K562 (cell line): ENCODE data around the gene RNPEP. TPM values are rescaled to one million over a fixed set of nuclear protein-coding genes. Genes with fewer than 3 reads are reported as not detected.

Experiments used
- ATAC-seq: fragments of 200-7000 bp; cut with Tn5 transposase; 3 replicates; pipeline ENCODE4 v1.9.1; 2020; ENCODE audit warnings: moderate library complexity
- BruUV-seq: library from RNA; stranded (reverse); fragments of 400-500 nt; replicated peaks from 2 replicates; lab custom pipeline; 2021; lab: Mats Ljungman, UMichigan
- CTCF ChIA-PET: fragments of 300-600 bp; formaldehyde crosslinking; extraction: SDS; loops from one replicate; lab custom pipeline; 2021; ENCODE audit warnings: low intra/inter-chr PET ratio; lab: Yijun Ruan, JAX
- POLR2A ChIA-PET: fragments of 300-600, 350-650 bp; sonication (Branson Sonifier 250); formaldehyde crosslinking; extraction: SDS; loops from one replicate; lab custom pipeline; 2021; ENCODE audit warnings: antibody characterized with exemption, inconsistent platforms; lab: Yijun Ruan, JAX
- DNase-seq, 4 experiments: peaks; one replicate each; pipeline versions ENCODE4 v3.0.0 to v3.0.0-alpha.2; 2011 to 2018; ENCODE audit warnings: low spot score in 3 of 4, mixed read lengths in 3 of 4; ENCODE audit errors: extremely low read depth in 1 of 4
- FAIRE-seq: peaks from 2 replicates; lab custom pipeline; 2011; peaks lifted over from hg19 to GRCh38; lab: Jason Lieb, UNC
- H2AFZ ChIP-seq: 2 replicates; pipeline ENCODE4 v1.6.0; 2011; ENCODE audit warnings: low read depth, low read length, control low read depth, inconsistent platforms
- H3K27ac ChIP-seq: fragments of 200-600 bp; 3 replicates; pipeline ENCODE4 v1.8.0; 2011; ENCODE audit warnings: low read depth, mild to moderate bottlenecking, control low read depth, inconsistent platforms, low read length, moderate library complexity, mixed read lengths; ENCODE audit errors: extremely low read depth
- H3K27me3 ChIP-seq, 2 experiments: fragments of 300-600 bp in 1 of 2; 2 replicates in 1 of 2; 3 replicates in 1 of 2; pipeline versions ENCODE4 v1.6.0 to v1.8.0; 2011; ENCODE audit warnings: inconsistent platforms in 2 of 2, low read length in 2 of 2, mild to moderate bottlenecking in 1 of 2, mixed read lengths in 1 of 2, moderate library complexity in 1 of 2; ENCODE audit not compliant: control insufficient read depth in 2 of 2, insufficient read depth in 2 of 2
- H3K36me3 ChIP-seq: fragments of 300-600 bp; 3 replicates; pipeline ENCODE4 v1.8.0; 2011; ENCODE audit warnings: mild to moderate bottlenecking, low read length, inconsistent platforms; ENCODE audit not compliant: control insufficient read depth, insufficient read depth
- H3K4me1 ChIP-seq, 2 experiments: fragments of 200-600 bp in 1 of 2; replicated peaks in 1 of 2; 2 replicates in 1 of 2; 3 replicates in 1 of 2; pipeline versions ENCODE4 v1.5.1 to v1.8.0; 2011; ENCODE audit warnings: inconsistent platforms in 2 of 2, low read length in 2 of 2, mild to moderate bottlenecking in 1 of 2, mixed read lengths in 1 of 2, moderate library complexity in 1 of 2; ENCODE audit not compliant: control insufficient read depth in 2 of 2, insufficient read depth in 2 of 2
- H3K4me2 ChIP-seq: 2 replicates; pipeline ENCODE4 v1.6.1; 2011; ENCODE audit warnings: low read length, control low read depth, inconsistent platforms, mixed read lengths; ENCODE audit not compliant: insufficient read depth
- H3K4me3 ChIP-seq: fragments of 200-600 bp; sonication (generic), shearing (Covaris generic); 2 replicates; pipeline ENCODE4 v1.5.1; 2016; ENCODE audit warnings: control low read depth, inconsistent platforms
- H3K79me2 ChIP-seq: fragments of 200-600 bp; 3 replicates; pipeline ENCODE4 v1.8.0; 2011; ENCODE audit warnings: low read length, inconsistent platforms; ENCODE audit not compliant: control insufficient read depth, insufficient read depth
- H3K9ac ChIP-seq, 2 experiments: 2 replicates each; pipeline versions ENCODE4 v1.6.0 to v1.6.1; 2011; ENCODE audit warnings: low read depth in 2 of 2, low read length in 2 of 2, control low read depth in 1 of 2, inconsistent platforms in 1 of 2, mild to moderate bottlenecking in 1 of 2, mixed read lengths in 1 of 2; ENCODE audit not compliant: insufficient read depth in 1 of 2
- H3K9me1 ChIP-seq: one replicate; pipeline ENCODE4 v1.6.0; 2011; ENCODE audit warnings: inconsistent platforms, mild to moderate bottlenecking, low read length, moderate library complexity; ENCODE audit not compliant: control insufficient read depth, insufficient read depth
- H3K9me3 ChIP-seq: replicated peaks from 2 replicates; pipeline ENCODE4 v1.5.1; 2011; ENCODE audit warnings: low read depth, low read length, inconsistent platforms; ENCODE audit not compliant: control insufficient read depth, insufficient read depth
- H4K20me1 ChIP-seq: replicated peaks from 2 replicates; pipeline ENCODE4 v1.6.1; 2011; ENCODE audit warnings: low read length, inconsistent platforms, mixed read lengths; ENCODE audit not compliant: control insufficient read depth, insufficient read depth
- ETV1 ChIP-seq: fragments of 450-650 bp; conservative IDR thresholded peaks from 2 replicates; pipeline ENCODE4 v1.6.1; 2016; ENCODE audit warnings: missing genetic modification characterization, control low read depth, low read depth, missing compliant biosample characterization
- LEF1 ChIP-seq: fragments of 450-650 bp; IDR thresholded peaks from 2 replicates; pipeline ENCODE4 v1.6.1; 2016; ENCODE audit warnings: mild to moderate bottlenecking
- WGBS: fragments of 100-300 bp; shearing (Covaris generic); methylation state at CpG from one replicate; pipeline ENCODE4 v1.1.6; 2016; ENCODE audit warnings: low coverage, mixed read lengths; ENCODE audit not compliant: insufficient coverage; ENCODE audit errors: missing lambda C conversion rate; 5-methylcytosine and 5-hydroxymethylcytosine counted together
- in situ Hi-C: fragments of 300-500 bp; cut with MboI; formaldehyde crosslinking; loops from 4 replicates; pipeline ENCODE4 v1.15.0; 2018; ENCODE audit warnings: inconsistent platforms, mixed read lengths
- intact Hi-C: fragments of 100-400 bp; cut with micrococcal nuclease; formaldehyde crosslinking; loops from 2 replicates; pipeline ENCODE4 v1.14.2; 2022
- polyA plus RNA-seq, 8 experiments: library from polyadenylated mRNA; depleted of rRNA in 4 of 8; stranded (reverse) in 5 of 8; unstranded in 3 of 8; fragments of >200 nt; fragmentation: Nextera tagmentation in 2 of 8; fragmentation: Illumina TruSeq in 1 of 8; extraction: Ambion mirVana in 2 of 8; extraction: Trizol in 1 of 8; gene quantifications; 2 replicates each; pipeline versions ENCODE4 v1.2.1 to v1.2.3, GENCODE V29; 2011 to 2014; ENCODE audit warnings: inconsistent platforms in 1 of 8, missing spikeins in 1 of 8
- total RNA-seq, 7 experiments: library from RNA; depleted of rRNA in 6 of 7; stranded (reverse); fragments of >200 nt in 6 of 7; fragmentation: Illumina TruSeq in 2 of 7; extraction: Trizol in 2 of 7; gene quantifications; 2 replicates each; pipeline versions ENCODE4 v1.2.1 to v1.2.3, GENCODE V29; 2011 to 2021; ENCODE audit warnings: low replicate concordance in 1 of 7
- TF ChIP-seq, protein P1 (sequence below): fragments of 450-650 bp; IDR thresholded peaks from 2 replicates; pipeline ENCODE4 v1.6.1; 2016

RNPEP gene
- total and polyA plus RNA-seq, 9 of the 15 experiments (the other 6 are each of a cell fraction or from before 2014, with no cell fraction given): 27.5 to 131 (median 63.4) TPM

DNA sequence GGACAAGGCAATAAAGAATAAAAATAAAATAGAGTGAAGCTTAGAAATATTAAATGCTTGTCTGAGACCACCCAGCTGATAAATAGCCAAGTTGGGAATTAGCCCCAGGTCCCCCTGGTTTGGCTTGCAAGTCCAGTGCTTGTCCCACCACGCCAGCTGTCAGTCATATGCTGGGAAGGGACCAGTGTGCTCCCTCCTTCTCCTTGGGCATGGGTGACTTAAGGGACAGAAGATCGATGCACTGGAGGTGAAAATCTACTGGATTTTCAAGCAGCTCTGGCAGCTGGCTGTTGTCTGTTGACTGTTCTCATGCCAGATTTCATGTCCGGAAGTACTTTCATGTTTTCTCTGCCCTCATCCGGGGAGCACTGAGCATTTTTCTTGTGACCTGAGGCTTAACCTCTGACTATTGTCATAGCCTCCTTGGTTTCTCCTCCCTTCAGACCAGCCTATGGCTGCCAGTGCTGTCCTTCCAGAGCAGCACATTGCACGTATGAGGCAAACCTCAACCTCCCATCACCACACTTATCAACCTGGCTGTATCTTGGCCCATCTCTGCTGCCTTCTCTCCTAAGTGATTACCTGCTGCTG is 48.5 kb upstream of the RNPEP start:
- H3K9me1 ChIP-seq: no peaks in the 10 kb centered on the region
- no peak overlapping the region for H3K27ac ChIP-seq
- 14% methylated on average over 5 of the region's 5 CpGs for WGBS
- H3K4me1 ChIP-seq: peaks cover 0 to 18% of the 10 kb centered on the region in 2 experiments; a peak in 4 of 5 replicates
- ChIA-PET CTCF (no interaction called here), POLR2A (interaction anchor here (0.6 to 1.2 kb wide), 3 partner anchors 21 to 44 kb away, joined by 3 to 4 read pairs (median 3); partner anchors contain the start of gene TIMM17A)
- no peak for FAIRE-seq
- H3K9me3 ChIP-seq: no peaks in the 10 kb centered on the region
- H3K79me2 ChIP-seq: no peaks in the 10 kb centered on the region
- no peaks in the 10 kb centered on the region for H4K20me1 ChIP-seq
- TF ChIP-seq LEF1 (no peak), ETV1 (peak; percentile 52; the same call in 1 of the 2 replicates)
- TF ChIP-seq, protein P1, sequence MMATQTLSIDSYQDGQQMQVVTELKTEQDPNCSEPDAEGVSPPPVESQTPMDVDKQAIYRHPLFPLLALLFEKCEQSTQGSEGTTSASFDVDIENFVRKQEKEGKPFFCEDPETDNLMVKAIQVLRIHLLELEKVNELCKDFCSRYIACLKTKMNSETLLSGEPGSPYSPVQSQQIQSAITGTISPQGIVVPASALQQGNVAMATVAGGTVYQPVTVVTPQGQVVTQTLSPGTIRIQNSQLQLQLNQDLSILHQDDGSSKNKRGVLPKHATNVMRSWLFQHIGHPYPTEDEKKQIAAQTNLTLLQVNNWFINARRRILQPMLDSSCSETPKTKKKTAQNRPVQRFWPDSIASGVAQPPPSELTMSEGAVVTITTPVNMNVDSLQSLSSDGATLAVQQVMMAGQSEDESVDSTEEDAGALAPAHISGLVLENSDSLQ: peak; percentile 74
- ATAC-seq: peak; percentile 51
- H3K9ac ChIP-seq: peak overlapping the region in 1 of 2 experiments; percentile 18; a peak in 1 of 4 replicates
- in situ Hi-C loops: no loop called here
- H2AFZ ChIP-seq: peak overlapping the region; percentile 68
- H3K27me3 ChIP-seq: no peaks in the 10 kb centered on the region
- no peak for DNase-seq
- no TSS peak for BruUV-seq
- 0 out of 2 replicates have a peak overlapping the region, but pooled peaks have one; percentile 22 for H3K4me2 ChIP-seq
- intact Hi-C loops: no loop called here
- H3K36me3 ChIP-seq: no peaks in the 10 kb centered on the region
- no peak overlapping the region for H3K4me3 ChIP-seq
